ENCODE measurements around the gene TMEM191B.
"Not testable (repeated sequence)": the region's sequence is repeated elsewhere in the genome, so short reads cannot be mapped to it uniquely, and the experiment has no call there.

DNA sequence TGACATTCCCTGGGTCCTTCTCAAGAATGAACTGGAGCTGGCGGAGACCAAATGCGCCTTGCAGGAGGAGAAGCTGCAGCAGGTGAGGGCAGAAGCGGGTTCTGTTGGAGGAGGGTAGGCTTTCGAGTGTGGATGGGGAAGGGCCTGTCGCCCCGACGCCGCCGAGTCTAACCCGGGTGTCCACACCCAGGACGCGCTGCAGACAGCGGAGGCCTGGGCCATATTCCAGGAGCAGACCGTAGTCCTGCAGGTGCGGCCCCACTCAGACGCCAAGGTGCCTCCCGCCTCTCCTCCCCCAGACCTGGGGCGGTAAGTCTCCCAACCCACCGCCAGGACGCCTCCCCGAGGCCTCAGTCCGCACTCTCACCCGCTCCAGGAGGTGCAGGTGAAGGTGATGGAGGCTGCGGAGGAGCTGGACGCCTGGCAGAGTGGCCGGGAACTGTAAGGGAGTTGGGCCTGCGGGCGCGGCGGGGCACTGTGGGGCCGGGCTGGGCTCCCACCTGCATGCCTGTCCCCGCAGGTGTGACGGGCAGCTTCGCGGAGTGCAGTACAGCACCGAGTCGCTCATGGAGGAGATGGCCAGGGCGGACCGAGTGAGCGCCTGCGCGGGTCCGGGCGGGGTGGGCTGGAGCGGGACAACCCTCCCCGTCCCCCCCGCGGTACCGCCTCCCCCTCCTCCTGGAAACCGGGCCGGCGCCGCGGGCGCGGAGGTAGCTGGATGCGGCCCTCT is 2.0 kb downstream of the TMEM191B start:
- TF ChIP-seq, protein P1, sequence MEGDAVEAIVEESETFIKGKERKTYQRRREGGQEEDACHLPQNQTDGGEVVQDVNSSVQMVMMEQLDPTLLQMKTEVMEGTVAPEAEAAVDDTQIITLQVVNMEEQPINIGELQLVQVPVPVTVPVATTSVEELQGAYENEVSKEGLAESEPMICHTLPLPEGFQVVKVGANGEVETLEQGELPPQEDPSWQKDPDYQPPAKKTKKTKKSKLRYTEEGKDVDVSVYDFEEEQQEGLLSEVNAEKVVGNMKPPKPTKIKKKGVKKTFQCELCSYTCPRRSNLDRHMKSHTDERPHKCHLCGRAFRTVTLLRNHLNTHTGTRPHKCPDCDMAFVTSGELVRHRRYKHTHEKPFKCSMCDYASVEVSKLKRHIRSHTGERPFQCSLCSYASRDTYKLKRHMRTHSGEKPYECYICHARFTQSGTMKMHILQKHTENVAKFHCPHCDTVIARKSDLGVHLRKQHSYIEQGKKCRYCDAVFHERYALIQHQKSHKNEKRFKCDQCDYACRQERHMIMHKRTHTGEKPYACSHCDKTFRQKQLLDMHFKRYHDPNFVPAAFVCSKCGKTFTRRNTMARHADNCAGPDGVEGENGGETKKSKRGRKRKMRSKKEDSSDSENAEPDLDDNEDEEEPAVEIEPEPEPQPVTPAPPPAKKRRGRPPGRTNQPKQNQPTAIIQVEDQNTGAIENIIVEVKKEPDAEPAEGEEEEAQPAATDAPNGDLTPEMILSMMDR (conservative IDR thresholded peaks at IDR 0.05), result not testable (repeated sequence)
- not testable (repeated sequence) for TF ChIP-seq ZFX (IDR thresholded peaks at IDR 0.05)
